ENCODE measurements around the gene ARID2. TPM values are rescaled to one million over a fixed set of nuclear protein-coding genes. Genes with fewer than 3 reads are reported as not detected.

Gene ARID2
- polyA plus RNA-seq, 1 donor from 2014 or later: 20.6 TPM

DNA sequence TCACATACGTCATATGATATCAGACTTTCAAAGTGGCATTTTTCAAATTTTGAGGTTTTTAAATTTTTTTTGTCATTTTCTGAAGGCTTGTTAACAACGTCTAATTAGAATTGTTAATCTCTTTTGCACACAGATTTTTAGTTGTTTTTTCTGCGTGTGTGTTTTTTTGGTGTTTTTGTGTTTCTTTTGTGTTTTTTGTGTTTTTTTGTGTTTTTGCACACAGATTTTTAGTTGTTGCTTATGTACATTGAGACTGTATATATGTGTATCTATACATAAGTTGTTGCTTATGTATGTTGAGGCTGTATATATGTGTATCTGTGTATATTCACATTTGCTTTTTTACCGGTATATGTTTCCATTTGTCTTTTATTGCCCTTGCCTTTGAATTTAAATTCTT, 30.8 kb downstream of the ARID2 start:
- H3K4me3 ChIP-seq (ENCODE audit: low read length): no peak overlapping the region
- TF ChIP-seq MXI1 (conservative IDR thresholded peaks at IDR 0.05; ENCODE audit: poor library complexity, severe bottlenecking): no peak
- TF ChIP-seq EP300 (conservative IDR thresholded peaks at IDR 0.05; ENCODE audit: poor library complexity, severe bottlenecking): no peak
- no peak for TF ChIP-seq POLR2AphosphoS5 (IDR thresholded peaks at IDR 0.05)
- TF ChIP-seq SMC3 (conservative IDR thresholded peaks at IDR 0.05; ENCODE audit: poor library complexity): no peak
- TF ChIP-seq, protein P1, sequence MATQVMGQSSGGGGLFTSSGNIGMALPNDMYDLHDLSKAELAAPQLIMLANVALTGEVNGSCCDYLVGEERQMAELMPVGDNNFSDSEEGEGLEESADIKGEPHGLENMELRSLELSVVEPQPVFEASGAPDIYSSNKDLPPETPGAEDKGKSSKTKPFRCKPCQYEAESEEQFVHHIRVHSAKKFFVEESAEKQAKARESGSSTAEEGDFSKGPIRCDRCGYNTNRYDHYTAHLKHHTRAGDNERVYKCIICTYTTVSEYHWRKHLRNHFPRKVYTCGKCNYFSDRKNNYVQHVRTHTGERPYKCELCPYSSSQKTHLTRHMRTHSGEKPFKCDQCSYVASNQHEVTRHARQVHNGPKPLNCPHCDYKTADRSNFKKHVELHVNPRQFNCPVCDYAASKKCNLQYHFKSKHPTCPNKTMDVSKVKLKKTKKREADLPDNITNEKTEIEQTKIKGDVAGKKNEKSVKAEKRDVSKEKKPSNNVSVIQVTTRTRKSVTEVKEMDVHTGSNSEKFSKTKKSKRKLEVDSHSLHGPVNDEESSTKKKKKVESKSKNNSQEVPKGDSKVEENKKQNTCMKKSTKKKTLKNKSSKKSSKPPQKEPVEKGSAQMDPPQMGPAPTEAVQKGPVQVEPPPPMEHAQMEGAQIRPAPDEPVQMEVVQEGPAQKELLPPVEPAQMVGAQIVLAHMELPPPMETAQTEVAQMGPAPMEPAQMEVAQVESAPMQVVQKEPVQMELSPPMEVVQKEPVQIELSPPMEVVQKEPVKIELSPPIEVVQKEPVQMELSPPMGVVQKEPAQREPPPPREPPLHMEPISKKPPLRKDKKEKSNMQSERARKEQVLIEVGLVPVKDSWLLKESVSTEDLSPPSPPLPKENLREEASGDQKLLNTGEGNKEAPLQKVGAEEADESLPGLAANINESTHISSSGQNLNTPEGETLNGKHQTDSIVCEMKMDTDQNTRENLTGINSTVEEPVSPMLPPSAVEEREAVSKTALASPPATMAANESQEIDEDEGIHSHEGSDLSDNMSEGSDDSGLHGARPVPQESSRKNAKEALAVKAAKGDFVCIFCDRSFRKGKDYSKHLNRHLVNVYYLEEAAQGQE (IDR thresholded peaks at IDR 0.05; ENCODE audit: borderline replicate concordance): no peak
- TF ChIP-seq, protein P2, sequence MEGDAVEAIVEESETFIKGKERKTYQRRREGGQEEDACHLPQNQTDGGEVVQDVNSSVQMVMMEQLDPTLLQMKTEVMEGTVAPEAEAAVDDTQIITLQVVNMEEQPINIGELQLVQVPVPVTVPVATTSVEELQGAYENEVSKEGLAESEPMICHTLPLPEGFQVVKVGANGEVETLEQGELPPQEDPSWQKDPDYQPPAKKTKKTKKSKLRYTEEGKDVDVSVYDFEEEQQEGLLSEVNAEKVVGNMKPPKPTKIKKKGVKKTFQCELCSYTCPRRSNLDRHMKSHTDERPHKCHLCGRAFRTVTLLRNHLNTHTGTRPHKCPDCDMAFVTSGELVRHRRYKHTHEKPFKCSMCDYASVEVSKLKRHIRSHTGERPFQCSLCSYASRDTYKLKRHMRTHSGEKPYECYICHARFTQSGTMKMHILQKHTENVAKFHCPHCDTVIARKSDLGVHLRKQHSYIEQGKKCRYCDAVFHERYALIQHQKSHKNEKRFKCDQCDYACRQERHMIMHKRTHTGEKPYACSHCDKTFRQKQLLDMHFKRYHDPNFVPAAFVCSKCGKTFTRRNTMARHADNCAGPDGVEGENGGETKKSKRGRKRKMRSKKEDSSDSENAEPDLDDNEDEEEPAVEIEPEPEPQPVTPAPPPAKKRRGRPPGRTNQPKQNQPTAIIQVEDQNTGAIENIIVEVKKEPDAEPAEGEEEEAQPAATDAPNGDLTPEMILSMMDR (IDR thresholded peaks at IDR 0.05; ENCODE audit: poor library complexity, severe bottlenecking): no peak
- no peak for TF ChIP-seq EZH2 (IDR thresholded peaks at IDR 0.05; ENCODE audit: borderline replicate concordance, insufficient read depth, low read length, poor library complexity, severe bottlenecking)
- no peak for TF ChIP-seq RAD21 (conservative IDR thresholded peaks at IDR 0.05)
- no peak for TF ChIP-seq TAF1 (IDR thresholded peaks at IDR 0.05; ENCODE audit: low read depth)
- H3K9me3 ChIP-seq (ENCODE audit: low read length): no peaks in the 10 kb centered on the region
- no peaks in the 10 kb centered on the region for H3K27me3 ChIP-seq (ENCODE audit: insufficient read depth, low read depth, low read length)
- no peak overlapping the region for H3K27ac ChIP-seq (ENCODE audit: low read length)
- no peak overlapping the region for H2AFZ ChIP-seq (ENCODE audit: low read depth, low read length)
- no peaks in the 10 kb centered on the region for H3K9me2 ChIP-seq (ENCODE audit: insufficient read depth, low read length)
- H3K36me3 ChIP-seq (ENCODE audit: insufficient read depth, low read length): no peaks in the 10 kb centered on the region
- H3K9ac ChIP-seq (ENCODE audit: low read length): no peak overlapping the region
- H3F3A ChIP-seq (ENCODE audit: insufficient read depth, low read length, poor library complexity, severe bottlenecking): no peaks in the 10 kb centered on the region
- no peaks in the 10 kb centered on the region for H4K20me1 ChIP-seq (ENCODE audit: insufficient read depth)
- H3K79me2 ChIP-seq (replicated peaks; ENCODE audit: insufficient read depth, low read length): peaks cover 60% of the 10 kb centered on the region
- no peak overlapping the region for H3K4me2 ChIP-seq (ENCODE audit: low read length)

DNA sequence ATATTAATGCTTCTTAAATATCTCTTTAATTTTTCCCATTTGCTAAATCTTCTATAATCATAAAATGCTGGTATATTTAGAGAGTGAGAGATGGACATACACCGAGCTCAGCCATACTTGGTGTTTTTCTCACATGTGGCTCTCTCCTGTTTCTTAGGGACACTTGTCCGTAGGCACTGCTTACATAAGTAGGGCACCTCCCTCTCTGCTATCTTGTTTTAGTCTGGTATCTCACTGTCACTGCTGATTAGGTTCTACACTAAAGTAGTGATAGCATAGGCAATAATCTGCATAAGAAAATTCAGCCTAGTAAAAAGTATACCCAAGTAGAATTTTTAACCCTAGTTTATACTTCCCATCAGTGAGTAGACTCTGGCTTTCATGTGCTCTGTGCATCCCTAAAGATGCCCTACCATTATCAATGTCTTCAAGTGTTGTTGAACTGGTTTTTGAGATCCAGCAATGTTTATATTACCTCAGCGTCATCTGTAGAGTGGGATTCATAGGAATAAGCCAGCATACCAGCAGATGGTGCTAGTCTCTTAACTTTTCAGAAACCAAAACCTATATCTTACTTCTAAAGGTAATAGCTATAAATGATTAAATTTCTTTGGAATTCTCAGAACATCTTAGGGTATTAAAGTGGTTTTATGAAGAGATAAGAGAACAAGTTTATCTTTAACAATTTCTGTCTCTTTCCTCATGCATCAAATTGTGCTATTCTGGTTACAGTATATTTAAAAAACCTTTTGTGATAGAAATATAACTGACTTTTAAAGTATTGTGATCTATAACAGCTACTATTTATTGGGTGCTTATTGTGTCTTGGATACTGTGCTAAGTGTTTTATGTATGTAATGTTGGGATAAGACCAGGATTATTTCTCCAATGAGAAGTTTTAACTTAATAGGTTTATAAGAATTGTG, 32.9 kb downstream of the ARID2 start:
- H2AFZ ChIP-seq (ENCODE audit: low read depth, low read length): no peak overlapping the region
- H4K20me1 ChIP-seq (ENCODE audit: insufficient read depth): no peaks in the 10 kb centered on the region
- no peak for TF ChIP-seq EP300 (conservative IDR thresholded peaks at IDR 0.05; ENCODE audit: poor library complexity, severe bottlenecking)
- TF ChIP-seq RAD21 (conservative IDR thresholded peaks at IDR 0.05): peak; percentile 52
- TF ChIP-seq EZH2 (IDR thresholded peaks at IDR 0.05; ENCODE audit: borderline replicate concordance, insufficient read depth, low read length, poor library complexity, severe bottlenecking): no peak
- peak; percentile 14 for TF ChIP-seq SMC3 (conservative IDR thresholded peaks at IDR 0.05; ENCODE audit: poor library complexity)
- TF ChIP-seq, protein P2 (IDR thresholded peaks at IDR 0.05; ENCODE audit: poor library complexity, severe bottlenecking): peak; percentile 55
- no peak overlapping the region for H3K27ac ChIP-seq (ENCODE audit: low read length)
- no peaks in the 10 kb centered on the region for H3K27me3 ChIP-seq (ENCODE audit: insufficient read depth, low read depth, low read length)
- no peak overlapping the region for H3K4me2 ChIP-seq (ENCODE audit: low read length)
- H3K4me3 ChIP-seq (ENCODE audit: low read length): no peak overlapping the region
- no peaks in the 10 kb centered on the region for H3K9me3 ChIP-seq (ENCODE audit: low read length)
- H3K9ac ChIP-seq (ENCODE audit: low read length): no peak overlapping the region
- no peaks in the 10 kb centered on the region for H3F3A ChIP-seq (ENCODE audit: insufficient read depth, low read length, poor library complexity, severe bottlenecking)
- H3K9me2 ChIP-seq (ENCODE audit: insufficient read depth, low read length): no peaks in the 10 kb centered on the region
- H3K79me2 ChIP-seq (replicated peaks; ENCODE audit: insufficient read depth, low read length): peaks cover 68% of the 10 kb centered on the region
- no peaks in the 10 kb centered on the region for H3K36me3 ChIP-seq (ENCODE audit: insufficient read depth, low read length)

All from neural cell (in vitro differentiated cells).